GM23338 (cell line): ENCODE results near the gene ACAN. TPM values are rescaled to one million over a fixed set of nuclear protein-coding genes. Genes with fewer than 3 reads are reported as not detected.

Source experiments
- ATAC-seq: fragments of 200-7000 bp; cut with Tn5 transposase; 3 replicates; pipeline ENCODE4 v1.9.1; 2020
- DNase-seq: peaks from one replicate; pipeline ENCODE4 v3.0.0-alpha.2; 2015; ENCODE audit warnings: low spot score
- H2AFZ ChIP-seq: fragments of 200-600 bp; sonication (generic); 2 replicates; pipeline ENCODE4 v1.8.0; 2016; ENCODE audit warnings: antibody characterized with exemption, mild to moderate bottlenecking, moderate library complexity
- H3F3A ChIP-seq: fragments of 200-600 bp; sonication (generic); replicated peaks from 2 replicates; pipeline ENCODE4 v1.8.0; 2017; ENCODE audit warnings: antibody characterized with exemption, mixed run types, low read depth
- H3K27ac ChIP-seq: fragments of 200-600 bp; sonication (generic); 2 replicates; pipeline ENCODE4 v1.6.1; 2016; ENCODE audit warnings: low read depth
- H3K27me3 ChIP-seq: fragments of 200-600 bp; sonication (generic); 2 replicates; pipeline ENCODE4 v1.8.0; 2016; ENCODE audit warnings: mild to moderate bottlenecking, mixed run types, moderate library complexity; ENCODE audit not compliant: insufficient read depth
- H3K36me3 ChIP-seq: fragments of 200-600 bp; sonication (generic); 2 replicates; pipeline ENCODE4 v1.8.0; 2016; ENCODE audit warnings: mild to moderate bottlenecking; ENCODE audit not compliant: insufficient read depth
- H3K4me1 ChIP-seq: fragments of 200-600 bp; sonication (generic); 2 replicates; pipeline ENCODE4 v1.8.0; 2016; ENCODE audit warnings: mild to moderate bottlenecking, moderate library complexity; ENCODE audit not compliant: insufficient read depth
- H3K4me2 ChIP-seq: fragments of 200-600 bp; sonication (generic); 2 replicates; pipeline ENCODE4 v1.7.1; 2017; ENCODE audit warnings: mixed run types
- H3K4me3 ChIP-seq: fragments of 200-600 bp; sonication (generic); 2 replicates; pipeline ENCODE4 v1.6.1; 2016; ENCODE audit warnings: mixed run types
- H3K79me2 ChIP-seq: fragments of 200-600 bp; sonication (generic); replicated peaks from 2 replicates; pipeline ENCODE4 v1.8.0; 2017; ENCODE audit warnings: mild to moderate bottlenecking; ENCODE audit not compliant: insufficient read depth
- H3K9me2 ChIP-seq: fragments of 200-600 bp; sonication (generic); 2 replicates; pipeline ENCODE4 v1.8.0; 2017; ENCODE audit not compliant: insufficient read depth
- H4K20me1 ChIP-seq: fragments of 200-600 bp; sonication (generic); replicated peaks from 2 replicates; pipeline ENCODE4 v1.8.0; 2017; ENCODE audit warnings: mild to moderate bottlenecking; ENCODE audit not compliant: insufficient read depth
- H3K27ac Mint-ChIP-seq: 2 replicates; pipeline ENCODE4 v1.8.0; 2020; ENCODE audit warnings: inconsistent platforms, mild to moderate bottlenecking, moderate library complexity, mixed read lengths
- H3K27me3 Mint-ChIP-seq: 3 replicates; pipeline ENCODE4 v1.8.0; 2022; ENCODE audit warnings: low read depth, mild to moderate bottlenecking, moderate library complexity, mixed read lengths, inconsistent platforms; ENCODE audit not compliant: insufficient read depth, poor library complexity
- H3K36me3 Mint-ChIP-seq: 3 replicates; pipeline ENCODE4 v1.8.0; 2021; ENCODE audit warnings: low read depth, mild to moderate bottlenecking, inconsistent platforms, moderate library complexity, mixed read lengths
- H3K4me1 Mint-ChIP-seq: 3 replicates; pipeline ENCODE4 v1.8.0; 2020; ENCODE audit warnings: mild to moderate bottlenecking, inconsistent platforms, mixed read lengths
- H3K4me3 Mint-ChIP-seq: 3 replicates; pipeline ENCODE4 v1.8.0; 2021; ENCODE audit warnings: moderate library complexity, mild to moderate bottlenecking, inconsistent platforms, mixed read lengths
- H3K9me3 Mint-ChIP-seq: 3 replicates; pipeline ENCODE4 v1.8.0; 2020; ENCODE audit warnings: moderate library complexity, mild to moderate bottlenecking, inconsistent platforms, mixed read lengths
- CREB1 ChIP-seq: fragments of 250-450 bp; sonication (Bioruptor Pico); IDR thresholded peaks from 2 replicates; pipeline ENCODE4 v1.5.0; 2020; ENCODE audit warnings: low read depth, mild to moderate bottlenecking, moderate library complexity
- EZH2 ChIP-seq: fragments of 200-600 bp; sonication (generic); IDR thresholded peaks from one replicate; pipeline ENCODE4 v1.8.0; 2017; ENCODE audit warnings: antibody characterized with exemption, mild to moderate bottlenecking, low read depth; ENCODE audit not compliant: unreplicated experiment
- EZH2phosphoT487 ChIP-seq: fragments of 200-600 bp; sonication (generic); IDR thresholded peaks from one replicate; pipeline ENCODE4 v1.8.1; 2018; ENCODE audit warnings: antibody characterized with exemption; ENCODE audit not compliant: unreplicated experiment
- JUNB ChIP-seq: IDR thresholded peaks from one replicate; pipeline ENCODE4 v1.6.1; 2016; ENCODE audit warnings: antibody characterized with exemption; ENCODE audit not compliant: unreplicated experiment
- NANOG ChIP-seq: IDR thresholded peaks from 2 replicates; pipeline ENCODE4 v1.6.1; 2016; ENCODE audit warnings: antibody characterized with exemption, borderline replicate concordance
- POLR2AphosphoS5 ChIP-seq: IDR thresholded peaks from 2 replicates; pipeline ENCODE4 v1.6.1; 2016; ENCODE audit warnings: antibody characterized with exemption, low read depth
- REST ChIP-seq: IDR thresholded peaks from one replicate; pipeline ENCODE4 v1.6.1; 2018; ENCODE audit warnings: antibody characterized with exemption; ENCODE audit not compliant: unreplicated experiment
- STAT1 ChIP-seq: IDR thresholded peaks from one replicate; pipeline ENCODE4 v1.6.1; 2016; ENCODE audit warnings: antibody characterized with exemption; ENCODE audit not compliant: unreplicated experiment
- ZNF114 ChIP-seq: fragments of 250-450 bp; sonication (Bioruptor Pico); IDR thresholded peaks from 2 replicates; pipeline ENCODE4 v1.5.0; 2020; ENCODE audit warnings: mild to moderate bottlenecking, moderate library complexity
- ZNF331 ChIP-seq: fragments of 250-450 bp; sonication (Bioruptor Pico); IDR thresholded peaks from 2 replicates; pipeline ENCODE4 v1.5.0; 2020; ENCODE audit warnings: low read depth, mild to moderate bottlenecking, moderate library complexity
- polyA plus RNA-seq: library from polyadenylated mRNA; unstranded; fragments of >200 nt; fragmentation: Nextera tagmentation; extraction: Ambion mirVana; gene quantifications from 2 replicates; pipeline ENCODE4 v1.2.1, GENCODE V29; 2016
- total RNA-seq: library from RNA; depleted of rRNA; stranded (reverse); fragments of >200 nt; shearing (Covaris generic); gene quantifications from 2 replicates; pipeline ENCODE4 v1.2.3, GENCODE V29; 2014
- TF ChIP-seq, protein P1 (sequence below), 2 experiments: fragments of 200-600 bp in 1 of 2; sonication (generic) in 1 of 2; conservative IDR thresholded peaks; 2 replicates each; pipeline versions ENCODE4 v1.5.1 to v1.6.1; 2016 to 2017; ENCODE audit warnings: antibody characterized with exemption in 2 of 2, low read depth in 2 of 2, mild to moderate bottlenecking in 2 of 2, moderate library complexity in 1 of 2
- TF ChIP-seq, protein P2 (sequence below): fragments of 250-450 bp; sonication (Bioruptor Pico); IDR thresholded peaks from 2 replicates; pipeline ENCODE4 v1.5.0; 2020; ENCODE audit warnings: mild to moderate bottlenecking, moderate library complexity
- TF ChIP-seq, protein P3 (sequence below): IDR thresholded peaks from 2 replicates; pipeline ENCODE4 v1.6.1; 2016; ENCODE audit warnings: antibody characterized with exemption

ACAN gene
- total and polyA plus RNA-seq, 2 experiments from 2014 or later: 2.5 to 4.9 TPM

DNA sequence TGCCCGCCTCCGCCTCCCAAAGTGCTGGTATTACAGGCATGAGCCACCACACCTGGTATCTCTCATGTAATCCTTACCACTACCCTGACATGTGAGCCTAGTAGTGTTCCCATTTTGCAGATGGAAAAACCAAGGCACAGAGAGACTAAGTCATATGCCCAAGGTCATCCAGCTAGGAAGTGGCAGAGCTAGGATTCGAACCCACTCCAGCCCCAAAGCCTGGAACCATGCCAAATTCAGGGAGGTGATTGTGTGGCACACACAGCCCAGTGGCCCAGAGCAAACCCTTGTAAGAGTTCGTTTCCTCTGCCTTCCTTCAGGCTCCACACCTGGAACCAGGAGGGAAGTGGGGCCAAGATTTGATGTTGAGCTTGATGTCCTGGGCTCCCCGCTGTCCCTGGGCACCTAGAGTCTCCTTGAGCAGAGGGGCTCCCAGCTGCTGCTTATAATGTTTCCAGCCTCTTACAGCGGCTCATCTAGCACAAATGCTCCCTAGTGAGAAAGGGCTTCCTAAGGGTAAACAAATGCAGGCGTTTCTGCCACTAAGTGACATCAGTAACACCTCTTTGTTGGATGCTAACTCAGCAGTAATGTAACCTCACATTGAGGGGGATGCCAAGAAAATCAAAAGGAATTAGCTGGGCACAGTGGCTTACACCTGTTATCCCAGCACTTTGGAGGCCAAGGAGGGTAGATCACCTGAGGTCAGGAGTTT is 88.5 kb downstream of the ACAN start:
- no peaks in the 10 kb centered on the region for H3K79me2 ChIP-seq

More for the DNA sequence above, 88.5 kb downstream of the ACAN start:
- peaks cover 13% of the 10 kb centered on the region for H3K4me1 Mint-ChIP-seq
- Histone ChIP-seq H3F3A (peaks cover 7% of the 10 kb centered on the region; the same call in 1 of the 2 replicates), H3K4me3 (no peak overlapping the region), H3K4me2 (no peak overlapping the region), H3K9me2 (no peaks in the 10 kb centered on the region), H2AFZ (no peak overlapping the region), H4K20me1 (no peaks in the 10 kb centered on the region; the same call in 1 of the 2 replicates), H3K36me3 (no peaks in the 10 kb centered on the region; the same call in 1 of the 2 replicates), H3K27ac (no peak overlapping the region), H3K27me3 (peaks cover 4% of the 10 kb centered on the region; the same call in 1 of the 2 replicates), H3K4me1 (peaks cover 11% of the 10 kb centered on the region; the same call in 1 of the 2 replicates)
- peaks cover 18% of the 10 kb centered on the region; the same call in 2 of the 3 replicates for H3K36me3 Mint-ChIP-seq
- no peaks in the 10 kb centered on the region for H3K9me3 Mint-ChIP-seq
- ATAC-seq: no peak
- DNase-seq: no peak
- TF ChIP-seq EZH2: no peak
- TF ChIP-seq JUNB: no peak
- no peak for TF ChIP-seq EZH2phosphoT487
- TF ChIP-seq, protein P1, sequence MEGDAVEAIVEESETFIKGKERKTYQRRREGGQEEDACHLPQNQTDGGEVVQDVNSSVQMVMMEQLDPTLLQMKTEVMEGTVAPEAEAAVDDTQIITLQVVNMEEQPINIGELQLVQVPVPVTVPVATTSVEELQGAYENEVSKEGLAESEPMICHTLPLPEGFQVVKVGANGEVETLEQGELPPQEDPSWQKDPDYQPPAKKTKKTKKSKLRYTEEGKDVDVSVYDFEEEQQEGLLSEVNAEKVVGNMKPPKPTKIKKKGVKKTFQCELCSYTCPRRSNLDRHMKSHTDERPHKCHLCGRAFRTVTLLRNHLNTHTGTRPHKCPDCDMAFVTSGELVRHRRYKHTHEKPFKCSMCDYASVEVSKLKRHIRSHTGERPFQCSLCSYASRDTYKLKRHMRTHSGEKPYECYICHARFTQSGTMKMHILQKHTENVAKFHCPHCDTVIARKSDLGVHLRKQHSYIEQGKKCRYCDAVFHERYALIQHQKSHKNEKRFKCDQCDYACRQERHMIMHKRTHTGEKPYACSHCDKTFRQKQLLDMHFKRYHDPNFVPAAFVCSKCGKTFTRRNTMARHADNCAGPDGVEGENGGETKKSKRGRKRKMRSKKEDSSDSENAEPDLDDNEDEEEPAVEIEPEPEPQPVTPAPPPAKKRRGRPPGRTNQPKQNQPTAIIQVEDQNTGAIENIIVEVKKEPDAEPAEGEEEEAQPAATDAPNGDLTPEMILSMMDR (conservative IDR thresholded peaks at IDR 0.05; ENCODE audit: low read depth in 2 of 2): no peak
- no peak for TF ChIP-seq ZNF114 (CRISPR knock-in tag)
- TF ChIP-seq, protein P2, sequence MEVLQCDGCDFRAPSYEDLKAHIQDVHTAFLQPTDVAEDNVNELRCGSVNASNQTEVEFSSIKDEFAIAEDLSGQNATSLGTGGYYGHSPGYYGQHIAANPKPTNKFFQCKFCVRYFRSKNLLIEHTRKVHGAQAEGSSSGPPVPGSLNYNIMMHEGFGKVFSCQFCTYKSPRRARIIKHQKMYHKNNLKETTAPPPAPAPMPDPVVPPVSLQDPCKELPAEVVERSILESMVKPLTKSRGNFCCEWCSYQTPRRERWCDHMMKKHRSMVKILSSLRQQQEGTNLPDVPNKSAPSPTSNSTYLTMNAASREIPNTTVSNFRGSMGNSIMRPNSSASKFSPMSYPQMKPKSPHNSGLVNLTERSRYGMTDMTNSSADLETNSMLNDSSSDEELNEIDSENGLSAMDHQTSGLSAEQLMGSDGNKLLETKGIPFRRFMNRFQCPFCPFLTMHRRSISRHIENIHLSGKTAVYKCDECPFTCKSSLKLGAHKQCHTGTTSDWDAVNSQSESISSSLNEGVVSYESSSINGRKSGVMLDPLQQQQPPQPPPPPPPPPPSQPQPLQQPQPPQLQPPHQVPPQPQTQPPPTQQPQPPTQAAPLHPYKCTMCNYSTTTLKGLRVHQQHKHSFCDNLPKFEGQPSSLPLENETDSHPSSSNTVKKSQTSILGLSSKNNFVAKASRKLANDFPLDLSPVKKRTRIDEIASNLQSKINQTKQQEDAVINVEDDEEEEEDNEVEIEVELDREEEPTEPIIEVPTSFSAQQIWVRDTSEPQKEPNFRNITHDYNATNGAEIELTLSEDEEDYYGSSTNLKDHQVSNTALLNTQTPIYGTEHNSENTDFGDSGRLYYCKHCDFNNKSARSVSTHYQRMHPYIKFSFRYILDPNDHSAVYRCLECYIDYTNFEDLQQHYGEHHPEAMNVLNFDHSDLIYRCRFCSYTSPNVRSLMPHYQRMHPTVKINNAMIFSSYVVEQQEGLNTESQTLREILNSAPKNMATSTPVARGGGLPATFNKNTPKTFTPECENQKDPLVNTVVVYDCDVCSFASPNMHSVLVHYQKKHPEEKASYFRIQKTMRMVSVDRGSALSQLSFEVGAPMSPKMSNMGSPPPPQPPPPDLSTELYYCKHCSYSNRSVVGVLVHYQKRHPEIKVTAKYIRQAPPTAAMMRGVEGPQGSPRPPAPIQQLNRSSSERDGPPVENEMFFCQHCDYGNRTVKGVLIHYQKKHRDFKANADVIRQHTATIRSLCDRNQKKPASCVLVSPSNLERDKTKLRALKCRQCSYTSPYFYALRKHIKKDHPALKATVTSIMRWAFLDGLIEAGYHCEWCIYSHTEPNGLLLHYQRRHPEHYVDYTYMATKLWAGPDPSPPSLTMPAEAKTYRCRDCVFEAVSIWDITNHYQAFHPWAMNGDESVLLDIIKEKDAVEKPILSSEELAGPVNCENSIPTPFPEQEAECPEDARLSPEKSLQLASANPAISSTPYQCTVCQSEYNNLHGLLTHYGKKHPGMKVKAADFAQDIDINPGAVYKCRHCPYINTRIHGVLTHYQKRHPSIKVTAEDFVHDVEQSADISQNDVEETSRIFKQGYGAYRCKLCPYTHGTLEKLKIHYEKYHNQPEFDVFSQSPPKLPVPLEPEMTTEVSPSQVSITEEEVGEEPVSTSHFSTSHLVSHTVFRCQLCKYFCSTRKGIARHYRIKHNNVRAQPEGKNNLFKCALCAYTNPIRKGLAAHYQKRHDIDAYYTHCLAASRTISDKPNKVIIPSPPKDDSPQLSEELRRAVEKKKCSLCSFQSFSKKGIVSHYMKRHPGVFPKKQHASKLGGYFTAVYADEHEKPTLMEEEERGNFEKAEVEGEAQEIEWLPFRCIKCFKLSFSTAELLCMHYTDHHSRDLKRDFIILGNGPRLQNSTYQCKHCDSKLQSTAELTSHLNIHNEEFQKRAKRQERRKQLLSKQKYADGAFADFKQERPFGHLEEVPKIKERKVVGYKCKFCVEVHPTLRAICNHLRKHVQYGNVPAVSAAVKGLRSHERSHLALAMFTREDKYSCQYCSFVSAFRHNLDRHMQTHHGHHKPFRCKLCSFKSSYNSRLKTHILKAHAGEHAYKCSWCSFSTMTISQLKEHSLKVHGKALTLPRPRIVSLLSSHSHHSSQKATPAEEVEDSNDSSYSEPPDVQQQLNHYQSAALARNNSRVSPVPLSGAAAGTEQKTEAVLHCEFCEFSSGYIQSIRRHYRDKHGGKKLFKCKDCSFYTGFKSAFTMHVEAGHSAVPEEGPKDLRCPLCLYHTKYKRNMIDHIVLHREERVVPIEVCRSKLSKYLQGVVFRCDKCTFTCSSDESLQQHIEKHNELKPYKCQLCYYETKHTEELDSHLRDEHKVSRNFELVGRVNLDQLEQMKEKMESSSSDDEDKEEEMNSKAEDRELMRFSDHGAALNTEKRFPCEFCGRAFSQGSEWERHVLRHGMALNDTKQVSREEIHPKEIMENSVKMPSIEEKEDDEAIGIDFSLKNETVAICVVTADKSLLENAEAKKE (CRISPR knock-in tag): no peak
- no peak for TF ChIP-seq STAT1
- TF ChIP-seq ZNF331 (CRISPR knock-in tag): no peak
- no peak for TF ChIP-seq POLR2AphosphoS5
- no peak for TF ChIP-seq NANOG
- no peak for TF ChIP-seq REST
- no peak for TF ChIP-seq CREB1 (CRISPR knock-in tag)
- TF ChIP-seq, protein P3, sequence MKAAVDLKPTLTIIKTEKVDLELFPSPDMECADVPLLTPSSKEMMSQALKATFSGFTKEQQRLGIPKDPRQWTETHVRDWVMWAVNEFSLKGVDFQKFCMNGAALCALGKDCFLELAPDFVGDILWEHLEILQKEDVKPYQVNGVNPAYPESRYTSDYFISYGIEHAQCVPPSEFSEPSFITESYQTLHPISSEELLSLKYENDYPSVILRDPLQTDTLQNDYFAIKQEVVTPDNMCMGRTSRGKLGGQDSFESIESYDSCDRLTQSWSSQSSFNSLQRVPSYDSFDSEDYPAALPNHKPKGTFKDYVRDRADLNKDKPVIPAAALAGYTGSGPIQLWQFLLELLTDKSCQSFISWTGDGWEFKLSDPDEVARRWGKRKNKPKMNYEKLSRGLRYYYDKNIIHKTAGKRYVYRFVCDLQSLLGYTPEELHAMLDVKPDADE: no peak
- no peak overlapping the region for H3K27ac Mint-ChIP-seq
- H3K4me3 Mint-ChIP-seq: no peak overlapping the region
- H3K27me3 Mint-ChIP-seq: peaks cover 11% of the 10 kb centered on the region
